HepG2 (cell line): Measurements from ENCODE around the gene TAF1C. TPM values are rescaled to one million over a fixed set of nuclear protein-coding genes. Genes with fewer than 3 reads are reported as not detected.

ENCODE experiments used
- BHLHE40 ChIP-seq: IDR thresholded peaks from 2 replicates; pipeline ENCODE4 v1.6.1; 2011; ENCODE audit warnings: low read length, improper control_type of control experiment
- MIER3 ChIP-seq: IDR thresholded peaks from 2 replicates; pipeline ENCODE4 v1.6.1; 2016; ENCODE audit warnings: missing compliant biosample characterization, borderline replicate concordance
- NAIF1 ChIP-seq: sonication (generic); formaldehyde crosslinking; IDR thresholded peaks from 2 replicates; pipeline ENCODE4 v1.5.0; 2020; ENCODE audit warnings: mild to moderate bottlenecking, missing genetic modification reagents, borderline replicate concordance
- NR1H2 ChIP-seq: sonication (generic); formaldehyde crosslinking; IDR thresholded peaks from 2 replicates; pipeline ENCODE4 v1.8.1; 2022; ENCODE audit warnings: low read depth, missing genetic modification reagents, borderline replicate concordance
- NR2F6 ChIP-seq, 2 experiments: IDR thresholded peaks; 2 replicates each; pipeline ENCODE4 v1.6.1; 2016; ENCODE audit warnings: antibody characterized with exemption in 1 of 2, mild to moderate bottlenecking in 1 of 2
- RNF2 ChIP-seq: fragments of 450-650 bp; conservative IDR thresholded peaks from 2 replicates; pipeline ENCODE4 v1.6.1; 2016; ENCODE audit warnings: low read depth
- TEAD2 ChIP-seq: sonication (generic); formaldehyde crosslinking; IDR thresholded peaks from 2 replicates; pipeline ENCODE4 v1.9.0; 2021; ENCODE audit warnings: missing genetic modification reagents
- ZNF556 ChIP-seq: sonication (generic); formaldehyde crosslinking; IDR thresholded peaks from 2 replicates; pipeline ENCODE4 v1.4.0; 2020; ENCODE audit warnings: mild to moderate bottlenecking, missing genetic modification reagents, borderline replicate concordance
- ZNF607 ChIP-seq: sonication (generic); formaldehyde crosslinking; IDR thresholded peaks from 2 replicates; pipeline ENCODE4 v1.5.1; 2020; ENCODE audit warnings: missing genetic modification reagents, mild to moderate bottlenecking, borderline replicate concordance
- ZNF780A ChIP-seq: sonication (generic); formaldehyde crosslinking; IDR thresholded peaks from 2 replicates; pipeline ENCODE4 v1.8.0; 2022; ENCODE audit warnings: mild to moderate bottlenecking, missing genetic modification reagents, moderate library complexity
- ZNF879 ChIP-seq: sonication (generic); formaldehyde crosslinking; IDR thresholded peaks from 2 replicates; pipeline ENCODE4 v1.8.1; 2023; ENCODE audit warnings: missing genetic modification reagents
- polyA plus RNA-seq, 8 experiments: library from polyadenylated mRNA; depleted of rRNA in 3 of 8; stranded (reverse) in 7 of 8; unstranded in 1 of 8; fragments of >200 nt; fragmentation: Illumina TruSeq in 4 of 8; extraction: Trizol in 4 of 8; gene quantifications; 2 replicates each; pipeline versions ENCODE4 v1.2.1 to v1.2.3, GENCODE V29; 2011 to 2016; ENCODE audit warnings: low read depth in 4 of 8, missing spikeins in 1 of 8, mixed read lengths in 1 of 8; ENCODE audit not compliant: insufficient read depth in 1 of 8
- total RNA-seq, 5 experiments: library from RNA; depleted of rRNA; stranded (reverse); fragments of >200 nt; fragmentation: Illumina TruSeq; extraction: Trizol; gene quantifications; 2 replicates each; pipeline ENCODE4 v1.2.3, GENCODE V29; 2016; ENCODE audit warnings: low read depth in 1 of 5
- TF ChIP-seq, protein P1 (sequence below): IDR thresholded peaks from 2 replicates; pipeline ENCODE4 v1.6.1; 2016; ENCODE audit warnings: missing compliant biosample characterization, missing genetic modification reagents, borderline replicate concordance
- TF ChIP-seq, protein P2 (sequence below), 2 experiments: sonication (generic) in 1 of 2; formaldehyde crosslinking in 1 of 2; IDR thresholded peaks; 2 replicates each; pipeline versions ENCODE4 v1.5.1 to v1.6.1; 2011 to 2020; ENCODE audit warnings: borderline replicate concordance in 1 of 2, low read depth in 1 of 2, low read length in 1 of 2, mild to moderate bottlenecking in 1 of 2, missing genetic modification reagents in 1 of 2, moderate library complexity in 1 of 2
- TF ChIP-seq, protein P3 (sequence below): sonication (generic); formaldehyde crosslinking; IDR thresholded peaks from 2 replicates; pipeline ENCODE4 v1.4.0; 2020; ENCODE audit warnings: missing genetic modification reagents
- TF ChIP-seq, protein P4 (sequence below): sonication (generic); formaldehyde crosslinking; IDR thresholded peaks from 2 replicates; pipeline ENCODE4 v1.8.1; 2023; ENCODE audit warnings: missing genetic modification reagents, inconsistent platforms, borderline replicate concordance
- TF ChIP-seq, protein P5 (sequence below): sonication (generic); formaldehyde crosslinking; IDR thresholded peaks from 2 replicates; pipeline ENCODE4 v1.5.0; 2020; ENCODE audit warnings: mild to moderate bottlenecking, missing genetic modification reagents

Gene TAF1C
- total and polyA plus RNA-seq, 2 of the 13 experiments (the other 11 are each of a cell fraction or from before 2014, with no cell fraction given), result 15.6 to 20.8 TPM

DNA sequence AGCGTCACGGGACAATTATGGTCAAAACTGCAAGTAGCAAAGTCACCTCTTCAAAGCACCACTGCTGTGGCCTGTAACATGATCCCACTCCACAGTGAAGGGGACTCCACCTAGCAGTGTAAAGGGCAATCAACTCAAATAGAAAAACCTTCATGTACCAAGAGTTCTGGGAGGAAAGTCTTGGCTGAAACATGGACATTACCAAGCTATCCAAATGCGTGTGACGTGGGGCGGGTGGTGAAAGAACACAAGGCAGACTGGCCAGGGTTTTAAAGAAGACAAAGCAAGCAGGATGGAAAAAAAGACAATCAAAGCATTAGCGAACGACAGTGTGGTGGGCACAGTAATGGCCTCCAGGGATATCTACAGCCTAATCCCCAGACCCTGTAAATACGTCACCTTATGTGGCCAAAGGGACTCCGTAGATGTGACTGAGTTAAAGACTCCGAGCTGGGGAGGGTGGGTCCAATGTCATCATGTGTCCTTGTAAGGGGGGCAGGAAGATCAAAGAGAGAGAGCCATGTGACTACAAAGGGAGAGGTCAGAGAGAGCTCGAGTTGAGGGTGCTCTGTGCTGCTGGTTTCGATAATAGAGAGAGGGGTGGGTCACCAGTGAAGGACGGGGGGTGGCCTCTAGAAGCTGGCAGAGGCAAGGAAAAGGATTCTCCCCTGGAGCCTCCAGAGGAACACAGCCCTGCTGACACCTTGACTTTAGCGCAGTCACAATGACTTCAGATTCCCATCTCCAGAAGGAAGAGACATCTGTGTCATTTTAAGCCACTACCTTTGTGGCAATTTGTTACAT lies 47.8 kb downstream of the TAF1C start (continued):
- TF ChIP-seq NAIF1 (CRISPR knock-in tag), result no peak
- TF ChIP-seq, protein P1, sequence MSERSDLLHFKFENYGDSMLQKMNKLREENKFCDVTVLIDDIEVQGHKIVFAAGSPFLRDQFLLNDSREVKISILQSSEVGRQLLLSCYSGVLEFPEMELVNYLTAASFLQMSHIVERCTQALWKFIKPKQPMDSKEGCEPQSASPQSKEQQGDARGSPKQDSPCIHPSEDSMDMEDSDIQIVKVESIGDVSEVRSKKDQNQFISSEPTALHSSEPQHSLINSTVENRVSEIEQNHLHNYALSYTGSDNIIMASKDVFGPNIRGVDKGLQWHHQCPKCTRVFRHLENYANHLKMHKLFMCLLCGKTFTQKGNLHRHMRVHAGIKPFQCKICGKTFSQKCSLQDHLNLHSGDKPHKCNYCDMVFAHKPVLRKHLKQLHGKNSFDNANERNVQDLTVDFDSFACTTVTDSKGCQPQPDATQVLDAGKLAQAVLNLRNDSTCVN (CRISPR knock-in tag), result peak; percentile 52; the same call in 1 of the 2 replicates
- 0 out of 2 replicates have a peak, but pooled peaks have one; percentile 40 for TF ChIP-seq RNF2
- TF ChIP-seq, protein P2, sequence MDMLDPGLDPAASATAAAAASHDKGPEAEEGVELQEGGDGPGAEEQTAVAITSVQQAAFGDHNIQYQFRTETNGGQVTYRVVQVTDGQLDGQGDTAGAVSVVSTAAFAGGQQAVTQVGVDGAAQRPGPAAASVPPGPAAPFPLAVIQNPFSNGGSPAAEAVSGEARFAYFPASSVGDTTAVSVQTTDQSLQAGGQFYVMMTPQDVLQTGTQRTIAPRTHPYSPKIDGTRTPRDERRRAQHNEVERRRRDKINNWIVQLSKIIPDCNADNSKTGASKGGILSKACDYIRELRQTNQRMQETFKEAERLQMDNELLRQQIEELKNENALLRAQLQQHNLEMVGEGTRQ (IDR thresholded peaks at IDR 0.05; ENCODE audit: low read depth, low read length), result peak; percentile 75
- TF ChIP-seq, protein P2 (CRISPR knock-in tag; IDR thresholded peaks at IDR 0.05; ENCODE audit: borderline replicate concordance), result peak; percentile 93
- TF ChIP-seq ZNF607 (CRISPR knock-in tag), result no peak
- TF ChIP-seq MIER3 (CRISPR knock-in tag), result no peak
- TF ChIP-seq, protein P3, sequence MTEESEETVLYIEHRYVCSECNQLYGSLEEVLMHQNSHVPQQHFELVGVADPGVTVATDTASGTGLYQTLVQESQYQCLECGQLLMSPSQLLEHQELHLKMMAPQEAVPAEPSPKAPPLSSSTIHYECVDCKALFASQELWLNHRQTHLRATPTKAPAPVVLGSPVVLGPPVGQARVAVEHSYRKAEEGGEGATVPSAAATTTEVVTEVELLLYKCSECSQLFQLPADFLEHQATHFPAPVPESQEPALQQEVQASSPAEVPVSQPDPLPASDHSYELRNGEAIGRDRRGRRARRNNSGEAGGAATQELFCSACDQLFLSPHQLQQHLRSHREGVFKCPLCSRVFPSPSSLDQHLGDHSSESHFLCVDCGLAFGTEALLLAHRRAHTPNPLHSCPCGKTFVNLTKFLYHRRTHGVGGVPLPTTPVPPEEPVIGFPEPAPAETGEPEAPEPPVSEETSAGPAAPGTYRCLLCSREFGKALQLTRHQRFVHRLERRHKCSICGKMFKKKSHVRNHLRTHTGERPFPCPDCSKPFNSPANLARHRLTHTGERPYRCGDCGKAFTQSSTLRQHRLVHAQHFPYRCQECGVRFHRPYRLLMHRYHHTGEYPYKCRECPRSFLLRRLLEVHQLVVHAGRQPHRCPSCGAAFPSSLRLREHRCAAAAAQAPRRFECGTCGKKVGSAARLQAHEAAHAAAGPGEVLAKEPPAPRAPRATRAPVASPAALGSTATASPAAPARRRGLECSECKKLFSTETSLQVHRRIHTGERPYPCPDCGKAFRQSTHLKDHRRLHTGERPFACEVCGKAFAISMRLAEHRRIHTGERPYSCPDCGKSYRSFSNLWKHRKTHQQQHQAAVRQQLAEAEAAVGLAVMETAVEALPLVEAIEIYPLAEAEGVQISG, result no peak; the same call in 1 of the 2 replicates
- TF ChIP-seq ZNF879 (CRISPR knock-in tag), result no peak
- TF ChIP-seq, protein P4, sequence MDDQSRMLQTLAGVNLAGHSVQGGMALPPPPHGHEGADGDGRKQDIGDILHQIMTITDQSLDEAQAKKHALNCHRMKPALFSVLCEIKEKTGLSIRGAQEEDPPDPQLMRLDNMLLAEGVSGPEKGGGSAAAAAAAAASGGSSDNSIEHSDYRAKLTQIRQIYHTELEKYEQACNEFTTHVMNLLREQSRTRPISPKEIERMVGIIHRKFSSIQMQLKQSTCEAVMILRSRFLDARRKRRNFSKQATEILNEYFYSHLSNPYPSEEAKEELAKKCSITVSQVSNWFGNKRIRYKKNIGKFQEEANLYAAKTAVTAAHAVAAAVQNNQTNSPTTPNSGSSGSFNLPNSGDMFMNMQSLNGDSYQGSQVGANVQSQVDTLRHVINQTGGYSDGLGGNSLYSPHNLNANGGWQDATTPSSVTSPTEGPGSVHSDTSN (CRISPR knock-in tag), result no peak
- peak; percentile 93 for TF ChIP-seq NR2F6 (IDR thresholded peaks at IDR 0.05)
- TF ChIP-seq NR2F6 (CRISPR knock-in tag; IDR thresholded peaks at IDR 0.05), result peak; percentile 89
- TF ChIP-seq, protein P5, sequence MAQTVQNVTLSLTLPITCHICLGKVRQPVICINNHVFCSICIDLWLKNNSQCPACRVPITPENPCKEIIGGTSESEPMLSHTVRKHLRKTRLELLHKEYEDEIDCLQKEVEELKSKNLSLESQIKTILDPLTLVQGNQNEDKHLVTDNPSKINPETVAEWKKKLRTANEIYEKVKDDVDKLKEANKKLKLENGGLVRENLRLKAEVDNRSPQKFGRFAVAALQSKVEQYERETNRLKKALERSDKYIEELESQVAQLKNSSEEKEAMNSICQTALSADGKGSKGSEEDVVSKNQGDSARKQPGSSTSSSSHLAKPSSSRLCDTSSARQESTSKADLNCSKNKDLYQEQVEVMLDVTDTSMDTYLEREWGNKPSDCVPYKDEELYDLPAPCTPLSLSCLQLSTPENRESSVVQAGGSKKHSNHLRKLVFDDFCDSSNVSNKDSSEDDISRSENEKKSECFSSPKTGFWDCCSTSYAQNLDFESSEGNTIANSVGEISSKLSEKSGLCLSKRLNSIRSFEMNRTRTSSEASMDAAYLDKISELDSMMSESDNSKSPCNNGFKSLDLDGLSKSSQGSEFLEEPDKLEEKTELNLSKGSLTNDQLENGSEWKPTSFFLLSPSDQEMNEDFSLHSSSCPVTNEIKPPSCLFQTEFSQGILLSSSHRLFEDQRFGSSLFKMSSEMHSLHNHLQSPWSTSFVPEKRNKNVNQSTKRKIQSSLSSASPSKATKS (CRISPR knock-in tag), result no peak
- no peak for TF ChIP-seq TEAD2 (CRISPR knock-in tag)
- TF ChIP-seq ZNF780A (CRISPR knock-in tag), result no peak
- peak; percentile 54; the same call in 1 of the 2 replicates for TF ChIP-seq ZNF556 (CRISPR knock-in tag)
- TF ChIP-seq BHLHE40, result peak; percentile 81
- TF ChIP-seq NR1H2, result no peak
